H1 (cell line): Measurements from ENCODE around the gene CRHR1. TPM values are rescaled to one million over a fixed set of nuclear protein-coding genes. Genes with fewer than 3 reads are reported as not detected.

Source experiments
- CTCF ChIA-PET: fragments of 300-600 bp; sonication (Branson Sonifier 250); formaldehyde crosslinking; loops from one replicate; lab custom pipeline; 2021; ENCODE audit not compliant: partially characterized antibody; lab: Charles Lee
- POLR2A ChIA-PET: fragments of 300-600 bp; sonication (Branson Sonifier 250); formaldehyde crosslinking; loops from one replicate; lab custom pipeline; 2021; ENCODE audit warnings: inconsistent platforms; ENCODE audit not compliant: partially characterized antibody; lab: Charles Lee
- DNase-seq, 2 experiments: peaks; one replicate each; pipeline versions ENCODE4 v3.0.0 to v3.0.0-alpha.2; 2010 to 2022; ENCODE audit warnings: low spot score in 2 of 2, low read depth in 1 of 2, mixed read lengths in 1 of 2
- FAIRE-seq: peaks from 2 replicates; lab custom pipeline; 2011; peaks lifted over from hg19 to GRCh38; lab: Jason Lieb, UNC
- H2AFZ ChIP-seq: 2 replicates; pipeline ENCODE4 v1.8.1; 2012; ENCODE audit warnings: low read length, inconsistent platforms
- H2AK5ac ChIP-seq: 2 replicates; pipeline ENCODE4 v1.6.1; 2013; ENCODE audit warnings: low read depth, low read length
- H2BK120ac ChIP-seq: replicated peaks from 2 replicates; pipeline ENCODE3; 2013; ENCODE audit warnings: low read depth, low read length, inconsistent platforms
- H2BK12ac ChIP-seq: 2 replicates; pipeline ENCODE4 v1.6.1; 2013; ENCODE audit warnings: low read depth, low read length
- H2BK15ac ChIP-seq: 2 replicates; pipeline ENCODE4 v1.6.1; 2013; ENCODE audit warnings: low read length
- H2BK20ac ChIP-seq: 2 replicates; pipeline ENCODE4 v1.6.1; 2013; ENCODE audit warnings: low read length
- H2BK5ac ChIP-seq: 2 replicates; pipeline ENCODE4 v1.6.1; 2013; ENCODE audit warnings: low read depth, low read length
- H3K14ac ChIP-seq: 2 replicates; pipeline ENCODE4 v1.6.1; 2013; ENCODE audit warnings: inconsistent platforms; ENCODE audit not compliant: insufficient read length
- H3K18ac ChIP-seq: 2 replicates; pipeline ENCODE4 v1.6.1; 2013; ENCODE audit warnings: low read length; ENCODE audit errors: extremely low read depth
- H3K23ac ChIP-seq: 2 replicates; pipeline ENCODE4 v1.6.1; 2013; ENCODE audit warnings: inconsistent platforms; ENCODE audit not compliant: insufficient read length
- H3K23me2 ChIP-seq: 2 replicates; pipeline ENCODE4 v1.6.1; 2013; ENCODE audit warnings: low read depth, low read length
- H3K27ac ChIP-seq: 2 replicates; pipeline ENCODE4 v1.6.1; 2011; ENCODE audit warnings: low read depth, low read length, inconsistent platforms
- H3K27me3 ChIP-seq, 4 experiments: replicated peaks in 1 of 4; 1 replicate in 1 of 4; 2 replicates in 3 of 4; pipeline versions ENCODE4 v1.6.1 to v1.8.1; 2011 to 2013; ENCODE audit warnings: low read length in 3 of 4, mild to moderate bottlenecking in 3 of 4, inconsistent platforms in 2 of 4, mixed read lengths in 2 of 4, moderate library complexity in 1 of 4; ENCODE audit not compliant: control insufficient read depth in 3 of 4, insufficient read depth in 3 of 4; ENCODE audit errors: extremely low read depth in 1 of 4
- H3K36me3 ChIP-seq, 4 experiments: 2 replicates each; pipeline versions ENCODE4 v1.6.1 to v1.8.1; 2011 to 2013; ENCODE audit warnings: mild to moderate bottlenecking in 4 of 4, low read length in 3 of 4, moderate library complexity in 2 of 4, control low read depth in 1 of 4, inconsistent platforms in 1 of 4; ENCODE audit not compliant: insufficient read depth in 4 of 4, control insufficient read depth in 2 of 4
- H3K4ac ChIP-seq: replicated peaks from 2 replicates; pipeline ENCODE3; 2013; ENCODE audit warnings: low read length, low read depth, mixed read lengths, inconsistent platforms; ENCODE audit not compliant: insufficient read length
- H3K4me1 ChIP-seq, 4 experiments: replicated peaks in 1 of 4; 1 replicate in 1 of 4; 2 replicates in 3 of 4; pipeline versions ENCODE4 v1.6.1 to v1.8.1; 2011 to 2013; ENCODE audit warnings: low read length in 3 of 4, inconsistent platforms in 2 of 4, mixed read lengths in 1 of 4; ENCODE audit not compliant: insufficient read depth in 4 of 4, control insufficient read depth in 3 of 4
- H3K4me2 ChIP-seq, 2 experiments: 2 replicates each; pipeline versions ENCODE4 v1.6.1 to v1.8.1; 2011 to 2013; ENCODE audit warnings: low read depth in 2 of 2, low read length in 2 of 2, control low read depth in 1 of 2, inconsistent platforms in 1 of 2, mild to moderate bottlenecking in 1 of 2; ENCODE audit not compliant: insufficient read depth in 1 of 2
- H3K4me3 ChIP-seq, 4 experiments: fragments of 200-600, 300-600 bp in 1 of 4; sonication (generic), shearing (Covaris generic), sonication (Bioruptor Twin) in 1 of 4; 2 replicates each; pipeline versions ENCODE4 v1.5.1 to v1.8.1; 2011 to 2016; ENCODE audit warnings: low read length in 4 of 4, low read depth in 3 of 4, control low read depth in 2 of 4, inconsistent platforms in 2 of 4, mild to moderate bottlenecking in 2 of 4, mixed read lengths in 1 of 4, moderate library complexity in 1 of 4; ENCODE audit not compliant: insufficient read depth in 2 of 4; ENCODE audit errors: extremely low read depth in 1 of 4
- H3K56ac ChIP-seq: replicated peaks from 2 replicates; pipeline ENCODE3; 2013; ENCODE audit warnings: low read depth, mild to moderate bottlenecking, mixed read lengths, low read length, inconsistent platforms; ENCODE audit not compliant: insufficient read length
- H3K79me1 ChIP-seq: 2 replicates; pipeline ENCODE4 v1.6.1; 2013; ENCODE audit warnings: low read depth, low read length, control low read depth
- H3K79me2 ChIP-seq, 2 experiments: 2 replicates each; pipeline versions ENCODE4 v1.6.1 to v1.8.1; 2012 to 2013; ENCODE audit warnings: low read length in 2 of 2, mild to moderate bottlenecking in 2 of 2, inconsistent platforms in 1 of 2; ENCODE audit not compliant: insufficient read depth in 2 of 2, control insufficient read depth in 1 of 2
- H3K9ac ChIP-seq, 4 experiments: replicated peaks in 1 of 4; 1 replicate in 1 of 4; 2 replicates in 3 of 4; pipeline versions ENCODE4 v1.6.1 to v1.8.1; 2011 to 2013; ENCODE audit warnings: low read depth in 3 of 4, low read length in 3 of 4, control low read depth in 2 of 4, mild to moderate bottlenecking in 2 of 4, moderate library complexity in 2 of 4, inconsistent platforms in 1 of 4; ENCODE audit errors: extremely low read depth in 1 of 4
- H3K9me3 ChIP-seq, 2 experiments: 2 replicates each; pipeline versions ENCODE4 v1.6.1 to v1.8.1; 2012 to 2013; ENCODE audit warnings: mild to moderate bottlenecking in 2 of 2, moderate library complexity in 2 of 2, control low read depth in 1 of 2, inconsistent platforms in 1 of 2, low read depth in 1 of 2, low read length in 1 of 2, mixed read lengths in 1 of 2; ENCODE audit not compliant: insufficient read depth in 2 of 2
- H4K20me1 ChIP-seq, 2 experiments: replicated peaks in 1 of 2; 2 replicates each; pipeline versions ENCODE3 to v1.8.1; 2011 to 2013; ENCODE audit warnings: inconsistent platforms in 2 of 2, low read length in 2 of 2, mild to moderate bottlenecking in 1 of 2; ENCODE audit not compliant: insufficient read depth in 2 of 2, control insufficient read depth in 1 of 2
- H4K5ac ChIP-seq: 2 replicates; pipeline ENCODE4 v1.6.1; 2013; ENCODE audit warnings: low read length, low read depth, mixed read lengths, inconsistent platforms; ENCODE audit not compliant: insufficient read length
- H4K8ac ChIP-seq: 2 replicates; pipeline ENCODE4 v1.8.0; 2013; ENCODE audit warnings: mild to moderate bottlenecking, moderate library complexity, low read length, inconsistent platforms; ENCODE audit not compliant: insufficient read depth; ENCODE audit errors: extremely low read depth
- H4K91ac ChIP-seq: replicated peaks from 2 replicates; pipeline ENCODE3; 2013; ENCODE audit warnings: low read length, mixed read lengths, inconsistent platforms; ENCODE audit not compliant: insufficient read length
- CBX5 ChIP-seq: fragments of 300-800, 300-1000 bp; sonication (generic); IDR thresholded peaks from 2 replicates; pipeline ENCODE4 v1.7.1; 2016; ENCODE audit warnings: antibody characterized with exemption, low read length, low read depth
- GABPA ChIP-seq: IDR thresholded peaks from 2 replicates; pipeline ENCODE4 v1.6.1; 2011; ENCODE audit warnings: mild to moderate bottlenecking, low read length, moderate library complexity, borderline replicate concordance; ENCODE audit not compliant: insufficient read depth
- JUND ChIP-seq: IDR thresholded peaks from 2 replicates; pipeline ENCODE4 v1.6.1; 2011; ENCODE audit warnings: mild to moderate bottlenecking, improper control_type of control experiment, low read length
- SIN3A ChIP-seq, 2 experiments: IDR thresholded peaks in 1 of 2; conservative IDR thresholded peaks in 1 of 2; 2 replicates each; pipeline ENCODE4 v1.6.1; 2011 to 2012; ENCODE audit warnings: low read length in 2 of 2, improper control_type of control experiment in 1 of 2, low read depth in 1 of 2, mild to moderate bottlenecking in 1 of 2
- SP4 ChIP-seq: IDR thresholded peaks from 2 replicates; pipeline ENCODE4 v1.6.1; 2012; ENCODE audit warnings: low read length, inconsistent platforms
- SUZ12 ChIP-seq: fragments of 200-600 bp; sonication (generic); IDR thresholded peaks from 2 replicates; pipeline ENCODE4 v1.6.1; 2012; ENCODE audit warnings: mild to moderate bottlenecking, inconsistent platforms, low read length, moderate library complexity, mixed read lengths
- TBP ChIP-seq: IDR thresholded peaks from 2 replicates; pipeline ENCODE4 v1.6.1; 2011; ENCODE audit warnings: low read depth, low read length, improper control_type of control experiment
- WGBS, 2 experiments: shearing (Covaris generic) in 1 of 2; methylation state at CpG; one replicate each; pipeline versions ENCODE4 v1.1.6 to v1.1.7; 2013 to 2015; ENCODE audit warnings: low lambda C conversion rate in 2 of 2, mixed read lengths in 2 of 2, inconsistent platforms in 1 of 2, low coverage in 1 of 2, missing lambda C conversion rate in 1 of 2; ENCODE audit not compliant: insufficient replicate concordance in 2 of 2, insufficient coverage in 1 of 2, insufficient read length in 1 of 2; ENCODE audit errors: extremely low coverage in 1 of 2, missing lambda C conversion rate in 1 of 2; 5-methylcytosine and 5-hydroxymethylcytosine counted together
- polyA plus RNA-seq, 7 experiments: library from polyadenylated mRNA; depleted of rRNA in 3 of 7; stranded (reverse) in 5 of 7; unstranded in 2 of 7; fragments of >200 nt in 5 of 7; fragments of 200-250 nt in 2 of 7; gene quantifications; 1 replicate in 5 of 7; 2 replicates in 1 of 7; 4 replicates in 1 of 7; pipeline versions ENCODE4 v1.2.1 to v1.2.3, GENCODE V29; 2011 to 2013; ENCODE audit warnings: missing spikeins in 2 of 7, mixed read lengths in 2 of 7
- total RNA-seq: library from RNA; stranded (reverse); fragmentation: NEBNext Ultra II Directional; extraction: Animal tissue kit (Norgen Biotek cat#: 25700); gene quantifications from 2 replicates; pipeline ENCODE4 v1.2.1, GENCODE V29; 2021
- TF ChIP-seq, protein P1 (sequence below): IDR thresholded peaks from 2 replicates; pipeline ENCODE4 v1.6.1; 2012; ENCODE audit warnings: inconsistent platforms

The CRHR1 gene
- total and polyA plus RNA-seq, 2 of the 8 experiments (the other 6 are each of a cell fraction or from before 2014, with no cell fraction given): 0.56 to 1.7 TPM

DNA sequence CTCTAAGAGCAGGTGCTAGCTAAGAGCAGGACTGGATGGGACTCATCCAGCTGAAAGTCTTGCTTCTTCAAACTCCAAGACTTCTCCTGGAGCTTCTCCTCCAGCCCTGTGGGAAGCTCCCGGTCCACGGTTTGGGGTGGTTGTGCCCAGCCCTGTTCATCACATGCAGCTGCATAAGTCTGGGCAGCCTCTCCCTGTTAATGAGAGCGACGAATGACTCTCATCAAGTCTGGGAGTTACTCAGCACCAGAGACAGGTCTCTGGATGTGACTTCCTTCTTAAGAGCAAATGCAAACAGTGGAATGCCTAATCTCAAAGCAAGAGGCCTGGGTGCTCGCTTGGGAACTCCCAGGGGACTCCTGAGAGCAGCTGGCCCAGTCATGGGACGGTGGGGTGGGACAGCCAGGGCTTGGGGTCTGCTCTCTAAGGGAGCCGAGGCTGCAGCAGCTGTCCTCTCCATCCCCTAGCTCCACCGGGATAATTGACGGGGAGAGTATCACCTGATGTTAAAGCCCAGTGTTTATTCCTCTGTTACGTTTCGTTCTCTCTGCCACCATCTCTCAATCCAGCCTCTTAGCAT, 35.3 kb upstream of the CRHR1 start:
- Histone ChIP-seq H3K36me3 (no peaks in the 10 kb centered on the region), H3K23me2 (no peaks in the 10 kb centered on the region), H3K56ac (no peak overlapping the region), H2AFZ (no peak overlapping the region), H4K5ac (no peak overlapping the region), H4K8ac (no peak overlapping the region), H2BK5ac (no peak overlapping the region), H3K27me3 (peaks cover 12 to 86% (median 58%) of the 10 kb centered on the region in 4 experiments), H2BK120ac (no peak overlapping the region), H3K9ac (no peak overlapping the region), H4K91ac (no peak overlapping the region), H3K79me2 (no peaks in the 10 kb centered on the region), H3K23ac (no peak overlapping the region), H2BK15ac (no peak overlapping the region), H2BK20ac (no peak overlapping the region), H4K20me1 (peaks cover 2 to 4% of the 10 kb centered on the region in 2 experiments), H3K79me1 (no peaks in the 10 kb centered on the region), H3K9me3 (no peaks in the 10 kb centered on the region), H3K18ac (no peak overlapping the region), H3K14ac (no peak overlapping the region), H3K4me1 (peaks cover 2 to 5% (median 3%) of the 10 kb centered on the region in 4 experiments; a peak in 5 of 7 replicates), H3K4ac (no peak overlapping the region), H2BK12ac (no peak overlapping the region), H3K4me3 (no peak overlapping the region), H2AK5ac (no peak overlapping the region), H3K4me2 (no peak overlapping the region), H3K27ac (no peak overlapping the region)
- ChIA-PET POLR2A (interaction anchor here (1.7 kb wide), 1 partner anchor 28 kb away, joined by 3 read pairs; no protein-coding TSS in a partner anchor), CTCF (interaction anchor here (0.8 to 4.5 kb wide), 14 partner anchors 10 to 109 kb away, joined by 3 to 16 read pairs (median 4); no protein-coding TSS in a partner anchor)
- WGBS, 2 experiments: 75% methylated on average over 11 of the region's 11 CpGs; no CpG with 5 or more reads in 1 of the 2 experiments
- TF ChIP-seq SP4 (no peak), SIN3A (conservative IDR thresholded peaks at IDR 0.05 in 1 of 2, IDR thresholded peaks at IDR 0.05 in 1 of 2; ENCODE audit: low read depth in 1 of 2, low read length in 2 of 2) (no peak), GABPA (no peak), CBX5 (no peak), JUND (no peak), TBP (no peak), SUZ12 (no peak)
- TF ChIP-seq, protein P1, sequence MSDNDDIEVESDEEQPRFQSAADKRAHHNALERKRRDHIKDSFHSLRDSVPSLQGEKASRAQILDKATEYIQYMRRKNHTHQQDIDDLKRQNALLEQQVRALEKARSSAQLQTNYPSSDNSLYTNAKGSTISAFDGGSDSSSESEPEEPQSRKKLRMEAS: no peak
- FAIRE-seq: no peak
- DNase-seq: no peak
